Right lung (tissue), 5 donors: ENCODE results near the gene EHBP1. TPM values are rescaled to one million over a fixed set of nuclear protein-coding genes. Genes with fewer than 3 reads are reported as not detected.

ENCODE experiments used
- DNase-seq, 2 donors: peaks; one replicate each; pipeline ENCODE4 v3.0.0-alpha.2; 2013
- polyA plus RNA-seq, 5 donors: library from polyadenylated mRNA; unstranded; fragments of 120-200 nt; gene quantifications; one replicate each; pipeline versions ENCODE4 v1.2.1 to v1.2.3, GENCODE V29; 2013; ENCODE audit warnings: inconsistent platforms in 1 of 5, low replicate concordance in 1 of 5; ENCODE audit not compliant: insufficient read length in 5 of 5, insufficient read depth in 1 of 5

Gene EHBP1
- polyA plus RNA-seq, 5 donors = 30.5 to 48.4 (median 39.6) TPM

DNA sequence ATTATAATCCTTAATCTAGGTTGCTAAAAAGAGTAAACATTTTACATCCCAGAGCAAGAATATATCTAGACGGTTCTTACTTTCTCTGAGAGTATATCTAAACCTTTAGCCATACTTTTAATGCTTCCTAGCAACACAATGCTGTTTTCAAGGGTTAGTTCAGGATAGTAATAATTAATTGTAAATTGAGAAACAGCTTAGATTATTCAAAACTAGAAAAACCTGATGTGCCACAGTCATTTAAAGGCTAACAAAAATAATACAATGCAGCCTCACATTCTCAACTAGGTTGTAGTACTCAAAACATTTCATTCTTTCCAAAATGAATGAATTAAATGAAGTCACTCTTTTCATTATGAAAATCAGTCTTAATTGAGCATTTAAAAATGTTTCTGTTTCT is 241.9 kb downstream of the EHBP1 start:
- no peak for DNase-seq

DNA sequence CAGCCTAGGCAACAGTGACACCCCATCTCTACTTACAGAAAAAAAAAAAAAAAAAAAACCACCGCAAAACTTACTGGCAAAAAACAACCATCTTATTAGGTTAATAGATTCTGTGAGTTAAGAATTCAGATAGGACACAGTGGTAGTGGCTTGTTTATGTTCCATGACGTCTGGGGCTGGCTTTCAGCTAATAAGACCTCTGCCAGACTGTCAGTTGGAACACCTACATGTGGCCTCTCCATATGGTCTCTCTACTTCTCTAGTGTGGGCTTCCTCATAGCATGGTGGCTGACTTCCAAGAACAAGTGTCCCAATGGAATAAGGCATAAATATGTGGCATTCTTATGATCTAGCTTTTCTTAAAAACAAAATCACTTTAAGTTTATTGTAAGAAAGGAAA is 251.1 kb downstream of the EHBP1 start:
- no peak for DNase-seq

DNA sequence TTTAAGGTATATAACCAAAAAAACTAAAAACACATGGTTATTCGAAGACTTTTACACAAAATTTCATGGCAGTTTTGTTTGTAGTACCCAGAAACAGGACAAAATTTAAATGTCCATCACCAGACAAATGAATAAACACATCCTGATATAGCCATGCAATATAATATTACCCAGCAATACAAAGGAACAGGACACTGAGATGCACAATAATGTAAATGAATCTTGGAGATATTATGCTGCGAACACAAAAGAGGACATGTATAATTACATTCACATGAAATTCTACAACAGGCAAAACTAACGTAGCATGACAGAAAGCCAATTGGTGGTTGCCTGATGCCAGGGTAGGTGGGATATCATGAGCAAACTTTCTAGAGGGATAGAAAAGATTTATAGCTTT is 252.7 kb downstream of the EHBP1 start:
- DNase-seq = no peak

DNA sequence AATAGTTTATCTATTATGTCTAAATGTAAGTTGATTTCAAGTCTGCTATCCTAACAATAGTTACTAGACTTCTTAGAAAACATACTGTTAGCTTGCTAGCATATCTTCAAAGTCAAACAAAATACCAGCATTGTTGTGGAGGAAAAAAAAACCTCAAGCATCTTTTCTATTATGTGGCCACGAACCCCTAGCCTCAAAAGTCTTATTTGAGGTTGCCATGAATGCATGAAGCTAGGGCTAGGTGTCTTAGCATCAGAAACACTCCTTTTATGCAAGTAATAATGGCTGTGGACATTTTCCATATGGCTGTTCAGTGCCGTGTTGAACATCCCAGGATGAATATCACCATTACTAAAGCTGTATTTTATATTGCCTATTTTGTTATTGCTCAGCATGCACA is 258.5 kb downstream of the EHBP1 start:
- DNase-seq = no peak

DNA sequence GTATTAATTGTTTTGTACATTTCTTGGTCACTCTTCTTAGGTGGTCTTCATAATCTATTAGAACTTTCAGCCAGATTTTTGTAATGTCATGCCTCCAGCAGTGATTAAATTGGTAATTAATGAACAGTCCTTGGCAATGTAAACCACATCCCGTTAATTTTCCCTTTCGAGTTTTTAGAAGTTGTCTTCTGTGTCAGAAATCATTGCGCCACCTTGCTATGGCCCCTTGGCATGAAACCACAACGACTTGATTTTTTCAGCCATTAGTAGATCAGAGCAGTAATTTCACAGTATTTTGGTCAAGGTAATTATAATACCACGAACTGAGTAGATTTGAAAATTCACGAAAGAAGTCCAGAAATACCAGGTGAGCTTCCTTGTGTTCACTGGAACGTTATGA is 259.2 kb downstream of the EHBP1 start:
- peak; percentile 11 to 21 for DNase-seq

DNA sequence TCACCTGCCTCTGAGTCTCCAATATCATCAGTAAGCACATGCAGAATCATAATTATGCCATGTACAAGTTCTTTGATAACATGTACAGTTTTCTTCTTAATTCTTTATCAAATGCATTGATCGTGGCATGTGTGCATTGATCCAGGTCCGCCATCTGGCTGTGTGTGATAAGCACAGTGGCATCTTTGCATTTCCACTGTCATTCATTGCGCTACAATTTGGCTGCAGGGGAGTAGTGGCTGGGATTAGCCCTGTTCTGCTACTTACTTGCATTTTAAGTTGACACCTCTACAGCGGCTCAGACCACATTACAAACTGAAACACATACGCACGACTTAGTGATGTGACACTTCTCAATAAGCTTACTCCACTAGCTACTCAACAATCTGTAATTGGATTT is 261.5 kb downstream of the EHBP1 start:
- DNase-seq = no peak

DNA sequence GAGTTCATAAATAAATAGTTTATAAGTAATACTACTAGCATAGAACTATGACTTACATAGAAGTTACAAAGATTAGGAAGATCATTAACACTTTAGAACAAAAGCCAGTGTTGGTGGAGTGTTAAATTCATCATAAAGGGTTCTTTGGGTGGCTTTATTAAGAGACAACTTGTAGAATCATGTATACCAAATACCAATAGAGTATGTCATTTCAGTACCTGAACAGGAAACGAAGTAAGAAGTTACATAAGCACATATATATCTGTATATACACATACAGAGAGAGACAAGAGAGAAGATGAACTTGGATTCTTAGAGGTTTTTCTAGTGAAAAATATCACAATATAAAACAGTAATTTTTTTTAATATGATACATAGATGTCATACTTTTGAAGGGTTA is 262.7 kb downstream of the EHBP1 start:
- DNase-seq = no peak

DNA sequence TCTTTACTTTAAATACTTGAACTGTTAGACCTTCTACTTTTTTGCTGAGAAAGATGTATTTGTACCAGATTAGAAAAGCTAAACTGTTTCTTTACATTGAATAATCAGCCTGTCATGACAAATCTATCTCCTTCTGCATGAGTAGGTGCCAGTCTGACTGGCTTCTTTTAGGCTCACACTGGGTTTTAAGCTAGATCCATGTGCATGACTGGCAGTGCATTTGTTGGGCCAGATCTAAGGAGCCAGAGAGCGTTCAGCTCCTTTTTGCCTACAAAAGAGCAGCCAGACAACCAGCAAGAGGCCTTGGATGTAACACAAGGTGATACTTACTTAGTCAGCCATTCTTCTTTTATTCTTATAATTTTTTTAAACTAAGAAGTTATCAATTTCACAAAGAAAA is 263.2 kb downstream of the EHBP1 start:
- DNase-seq = no peak

DNA sequence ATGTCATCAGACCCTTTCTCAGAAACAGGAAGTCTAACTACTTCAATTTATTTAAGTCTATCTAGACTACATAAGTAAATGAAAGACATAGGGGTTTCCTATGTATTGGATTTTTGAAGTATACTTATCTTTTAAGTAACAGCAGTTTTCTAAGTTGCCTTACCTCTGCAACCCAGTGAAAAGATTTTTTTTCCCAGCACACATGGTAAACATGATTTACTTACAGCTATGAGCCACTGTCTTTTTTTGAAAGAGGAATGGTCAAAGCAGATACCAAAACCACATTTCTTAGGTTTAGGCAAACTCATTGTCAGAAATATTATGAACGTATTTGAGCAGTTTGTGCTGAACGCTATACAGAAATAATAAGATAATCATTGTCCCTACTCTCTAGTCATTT is 266.4 kb downstream of the EHBP1 start:
- DNase-seq = no peak

DNA sequence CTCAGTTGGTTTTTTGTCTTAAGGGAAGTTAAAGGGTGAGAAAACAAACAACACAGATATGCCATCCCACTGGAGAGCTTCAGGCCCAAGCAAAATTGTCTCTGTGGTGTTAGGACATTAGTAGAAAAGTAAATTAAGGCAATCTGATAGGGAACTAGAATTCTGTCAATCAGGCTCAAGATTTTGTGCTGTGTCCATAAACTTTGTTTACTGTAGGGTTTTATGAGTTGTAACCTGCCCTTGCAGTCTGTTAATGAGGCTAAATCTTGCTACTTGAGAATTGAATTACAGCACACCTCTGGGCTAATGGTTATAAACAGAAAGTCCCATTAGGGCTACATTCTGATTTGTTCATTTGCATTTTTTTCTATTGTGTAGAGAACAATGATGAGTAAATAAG is 267.1 kb downstream of the EHBP1 start:
- no peak for DNase-seq

DNA sequence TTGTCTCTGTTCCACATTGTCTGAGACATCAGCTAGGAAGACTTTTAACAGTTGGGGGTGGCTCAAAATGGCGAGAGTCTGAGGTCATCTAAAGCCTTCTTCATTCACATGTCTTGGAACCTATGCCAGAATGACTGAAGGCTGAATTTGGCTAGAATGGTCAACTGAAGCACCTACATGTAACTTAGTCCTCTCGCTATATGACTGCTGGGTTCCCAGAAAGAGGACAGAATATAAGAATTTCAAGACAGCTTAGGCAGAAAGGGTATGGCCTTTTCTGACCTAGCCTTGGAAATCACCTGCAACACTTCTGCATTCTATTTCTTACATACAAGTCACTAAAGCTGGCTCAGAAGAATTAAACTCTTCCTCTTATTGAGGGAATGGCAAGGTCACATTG is 269.5 kb downstream of the EHBP1 start:
- DNase-seq = no peak

DNA sequence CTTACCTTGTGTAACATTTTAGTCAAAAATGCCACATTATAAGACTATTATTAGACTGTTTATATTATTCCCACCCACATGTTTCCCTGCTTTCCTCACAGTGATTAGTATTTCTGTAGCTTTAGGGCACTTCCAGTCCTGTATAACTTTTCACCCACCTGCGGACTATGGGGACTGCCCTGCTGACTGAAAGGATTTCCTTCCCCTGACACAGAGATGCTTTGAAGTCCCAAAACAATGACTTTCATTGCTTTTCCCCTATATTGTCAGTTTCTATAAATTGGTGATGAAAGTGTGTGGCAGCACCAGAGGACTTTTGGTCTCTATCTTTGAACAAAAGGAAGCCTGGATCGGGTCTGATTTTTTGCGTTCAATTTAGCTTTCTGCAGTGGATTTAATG is 286.1 kb downstream of the EHBP1 start:
- no peak for DNase-seq

DNA sequence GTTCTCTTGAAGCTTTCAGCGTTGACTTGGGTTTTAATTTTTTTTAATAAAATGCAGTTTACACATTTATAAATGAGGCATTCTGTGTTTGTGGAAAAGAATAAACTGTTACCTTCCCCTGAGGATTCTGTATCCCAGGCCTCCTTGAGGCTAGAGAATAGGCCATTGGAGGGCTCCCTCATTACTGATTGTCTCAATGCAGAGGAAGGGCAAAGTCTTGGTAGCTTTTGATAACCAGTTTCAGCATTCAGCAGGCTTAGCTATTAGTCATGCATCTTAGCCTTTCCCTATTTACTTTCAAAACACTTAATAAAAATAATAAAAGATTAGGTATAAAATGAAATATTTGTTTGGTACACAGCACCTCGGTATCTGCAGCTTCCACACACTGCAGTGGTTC is 287.0 kb downstream of the EHBP1 start:
- DNase-seq = no peak

DNA sequence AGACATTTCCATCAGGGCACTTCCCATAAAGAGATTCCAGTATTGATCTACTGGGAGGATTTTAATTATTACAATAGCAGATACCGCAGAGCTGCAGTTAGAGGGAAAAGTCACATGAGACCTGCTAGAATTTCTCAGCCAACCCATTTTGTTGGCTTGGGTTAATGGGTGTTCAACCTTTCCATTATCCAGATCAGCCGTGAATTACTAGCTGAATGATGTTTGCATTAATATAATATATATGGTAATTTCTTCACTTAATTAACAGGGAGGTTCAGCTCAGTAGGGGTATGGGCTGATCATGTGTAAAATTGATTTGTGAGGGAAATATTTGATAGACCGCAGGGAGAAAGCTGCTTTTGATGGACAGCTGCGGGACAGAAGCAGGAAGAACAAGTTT is 288.7 kb downstream of the EHBP1 start:
- DNase-seq = no peak

DNA sequence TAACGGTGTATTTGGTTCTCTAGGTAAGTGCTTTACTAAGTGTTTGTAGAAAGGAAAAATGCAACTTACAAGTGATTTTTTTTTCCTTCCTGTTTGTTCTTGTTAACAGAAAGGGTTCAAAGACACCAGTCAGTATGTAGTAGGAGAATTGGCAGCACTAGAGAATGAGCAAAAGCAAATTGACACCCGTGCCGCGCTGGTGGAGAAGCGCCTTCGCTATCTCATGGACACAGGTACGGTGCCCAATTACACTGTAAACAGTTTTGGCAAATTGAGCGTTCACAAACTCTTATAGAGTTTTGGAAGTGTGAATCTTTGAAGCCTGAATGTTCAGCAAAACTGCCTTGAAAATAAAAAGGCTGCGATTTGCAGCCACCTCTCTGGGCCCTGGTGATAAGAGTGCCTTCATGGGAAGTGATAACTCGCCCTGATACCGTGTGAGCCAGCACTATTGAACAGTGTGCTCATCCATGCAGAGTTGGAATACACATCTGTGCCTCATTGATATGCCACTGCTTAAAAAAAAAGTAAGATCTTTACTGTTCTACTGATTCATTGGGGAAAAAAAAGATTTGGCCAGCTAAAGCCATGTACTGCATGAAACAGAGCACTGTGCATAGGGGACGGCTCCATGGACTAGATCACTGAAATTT is 291.1 kb downstream of the EHBP1 start:
- no peak for DNase-seq

DNA sequence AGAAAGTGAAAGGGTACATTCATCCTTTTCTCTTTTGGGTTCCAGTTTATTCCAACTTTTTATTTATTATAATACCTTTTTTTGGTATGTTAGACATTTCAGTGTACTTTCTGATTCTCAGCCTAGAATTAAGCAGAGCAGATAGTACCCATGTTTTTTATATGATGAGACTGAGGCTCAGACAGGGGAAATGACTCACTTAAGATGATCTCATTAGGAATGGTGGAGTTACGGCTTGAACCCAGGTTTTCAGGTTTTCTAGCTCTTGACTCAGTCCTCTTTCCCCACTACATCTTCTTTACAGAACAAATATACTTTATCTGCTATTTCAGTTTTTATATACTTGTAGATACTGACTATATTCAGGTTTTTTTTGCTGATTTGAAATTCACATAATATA is 293.4 kb downstream of the EHBP1 start:
- DNase-seq = no peak

DNA sequence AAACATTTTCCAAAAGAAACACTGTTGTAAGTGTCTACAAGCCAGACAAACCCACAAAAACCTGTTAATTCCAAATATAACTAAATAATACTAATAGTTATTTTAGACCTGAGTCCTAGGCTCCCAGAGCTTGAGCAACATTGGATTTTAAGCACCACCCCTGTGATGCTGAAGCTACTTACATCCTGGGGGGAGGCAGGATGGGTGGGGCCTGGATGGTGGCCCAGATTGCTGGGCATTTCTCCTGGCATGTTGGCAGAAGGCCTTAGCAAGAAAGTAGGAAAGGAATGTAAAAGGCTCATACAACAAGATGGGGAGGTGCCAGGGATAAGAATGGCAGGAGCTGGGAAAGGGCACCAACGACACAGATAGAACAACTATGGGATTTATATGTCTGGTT is 294.4 kb downstream of the EHBP1 start:
- DNase-seq = no peak

DNA sequence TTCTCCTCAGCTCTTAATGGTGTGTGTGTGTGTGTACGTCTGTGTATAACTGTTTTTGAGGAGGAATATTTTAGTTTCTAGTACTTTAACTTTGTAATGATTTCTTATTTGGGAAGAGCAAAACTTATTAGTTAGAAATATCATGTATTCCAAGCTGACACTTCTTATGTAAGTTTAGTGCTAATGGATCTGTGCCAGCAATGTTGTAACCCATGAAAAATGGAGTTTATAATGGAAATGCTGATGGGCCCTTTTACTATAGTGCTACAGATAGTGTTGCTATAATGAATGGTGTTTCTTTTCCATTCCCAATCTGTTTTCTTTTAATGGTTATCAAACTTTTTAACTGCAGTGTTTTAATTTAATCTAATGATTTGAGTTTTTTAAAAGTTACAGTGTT is 295.3 kb downstream of the EHBP1 start:
- DNase-seq = peak; percentile 30 to 38

DNA sequence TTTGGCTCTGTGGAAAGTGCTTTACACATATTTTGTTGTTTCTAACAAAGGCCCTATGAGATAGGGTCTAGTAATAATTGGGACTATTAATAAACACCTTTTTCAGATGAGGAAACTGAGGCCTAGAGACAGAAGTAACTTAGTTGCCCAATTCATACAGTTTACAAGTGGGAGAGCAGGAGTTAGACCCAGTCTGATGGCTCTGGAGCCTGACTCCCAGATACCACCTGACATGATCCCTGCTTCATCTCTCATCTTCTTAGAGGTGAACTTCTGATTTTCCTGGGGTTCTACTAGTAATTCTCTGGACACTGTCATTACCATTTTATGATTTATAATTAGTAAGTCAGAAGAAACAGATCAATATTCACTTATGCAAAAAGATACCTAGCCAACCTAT is 296.1 kb downstream of the EHBP1 start:
- no peak for DNase-seq

DNA sequence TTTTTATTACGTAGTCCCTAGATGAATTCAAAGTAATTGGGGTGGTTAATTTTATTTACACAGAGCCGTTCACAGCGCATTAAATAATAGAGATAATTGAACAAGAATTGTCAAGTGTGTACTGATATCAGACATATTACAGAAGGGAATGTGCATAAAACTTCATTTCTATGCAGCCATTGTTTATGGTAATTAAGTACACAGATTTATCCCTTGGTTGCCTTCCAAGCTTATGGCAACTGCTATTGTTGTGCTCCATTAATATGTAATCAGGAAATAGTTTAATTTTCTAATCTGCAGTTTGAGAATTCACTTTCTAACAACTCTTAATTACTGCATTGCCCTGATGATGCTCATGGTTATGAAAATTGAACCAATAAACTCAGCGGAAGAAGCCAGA is 297.8 kb downstream of the EHBP1 start:
- no peak for DNase-seq

DNA sequence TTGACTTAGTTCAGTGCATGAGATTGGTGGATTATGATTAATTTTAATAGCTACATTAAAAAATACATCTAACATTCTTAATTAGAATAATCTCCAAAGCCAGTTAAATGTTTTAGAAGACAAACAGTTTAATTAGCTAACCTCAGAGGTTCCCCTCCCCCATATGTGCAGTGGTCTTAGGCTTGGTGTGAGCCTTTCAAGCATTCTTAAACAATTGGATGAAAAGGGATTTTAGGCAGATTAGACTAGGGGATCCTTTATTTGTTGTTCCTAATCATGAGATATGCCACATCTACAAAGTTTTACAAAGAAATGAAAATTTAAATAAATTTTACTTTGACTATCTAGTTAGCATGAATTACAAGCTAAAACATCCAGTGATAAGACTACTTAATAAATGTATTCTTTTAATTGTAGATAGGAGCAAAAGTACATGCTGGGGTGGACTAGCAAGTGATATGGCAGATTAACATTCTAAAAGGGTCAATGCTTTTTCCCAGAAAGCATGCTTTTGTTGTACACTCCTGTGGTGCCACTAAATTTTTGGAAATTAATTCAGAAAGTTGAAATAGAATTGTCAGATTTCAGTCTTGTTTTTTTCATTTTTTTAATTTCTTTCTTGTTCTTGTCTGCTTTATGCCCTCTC is 302.4 kb downstream of the EHBP1 start:
- no peak for DNase-seq

DNA sequence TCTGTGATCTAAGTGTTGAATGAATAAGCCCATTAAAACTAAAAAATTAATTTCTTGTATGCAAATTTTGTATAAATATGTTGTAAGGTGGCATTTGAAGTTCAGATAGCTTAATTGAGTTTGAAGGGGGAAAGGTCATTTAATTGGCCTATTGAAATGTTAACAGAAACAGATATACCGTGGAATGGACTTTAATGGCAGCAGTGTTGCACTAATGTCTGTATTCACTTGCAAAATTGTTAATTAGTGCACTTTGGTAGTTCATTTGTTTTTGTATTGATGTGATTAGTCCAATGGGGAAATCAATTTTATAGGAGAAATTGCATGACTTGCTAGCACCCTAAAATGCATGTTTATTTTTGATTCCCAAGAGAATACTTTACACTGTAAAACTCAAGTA is 303.3 kb downstream of the EHBP1 start:
- no peak for DNase-seq

DNA sequence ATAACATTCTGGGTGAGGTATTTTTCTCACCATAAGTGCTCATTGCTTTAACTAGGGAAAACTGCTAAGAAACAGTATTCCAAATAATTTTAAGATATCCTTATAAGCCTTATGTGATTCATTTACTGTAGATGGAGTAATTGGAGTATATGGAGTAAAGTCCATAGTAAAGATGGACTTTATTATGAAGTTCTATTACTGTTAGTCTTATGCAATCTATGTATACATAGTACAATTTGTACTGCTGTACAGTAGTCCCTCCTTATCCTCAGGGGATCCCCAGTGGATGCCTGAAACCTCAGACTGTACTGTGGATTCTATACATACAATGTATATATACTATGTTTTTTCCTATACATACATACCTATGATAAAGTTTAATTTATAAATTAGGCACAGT is 304.0 kb downstream of the EHBP1 start:
- no peak for DNase-seq

DNA sequence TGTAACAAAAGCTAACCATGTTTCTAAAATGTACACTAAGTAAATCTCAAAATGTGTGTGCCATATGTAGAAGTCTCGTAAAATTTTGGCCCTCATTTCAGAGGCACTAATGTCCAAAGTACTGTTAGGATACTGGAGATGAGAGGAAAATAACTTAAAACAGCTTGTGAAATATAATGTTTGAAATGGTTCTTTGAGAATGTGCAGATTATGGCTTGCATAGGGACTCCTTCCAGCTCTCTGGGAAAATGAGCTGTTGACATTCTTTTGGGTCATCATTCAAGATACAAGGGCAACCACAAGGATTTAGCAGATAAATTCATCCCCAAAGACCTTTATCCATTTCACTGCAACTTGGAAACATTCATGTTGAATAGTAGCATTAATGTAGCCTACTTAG is 307.0 kb downstream of the EHBP1 start:
- DNase-seq = peak; percentile 13 to 14
